Stimulated activated CD8-positive, alpha-beta memory T cell treated with anti-CD3 and anti-CD28 coated beads, Interleukin-7, amount 100 ng/mL, for 1 hour (primary cell): ENCODE measurements around the gene TMEM260.
"Not testable (repeated sequence)": the region's sequence is repeated elsewhere in the genome, so short reads cannot be mapped to it uniquely, and the experiment has no call there.

Experiments used
- DNase-seq, 2 donors: peaks; one replicate each; pipeline ENCODE4 v3.0.0-alpha.2; 2020; ENCODE audit warnings: low read depth in 2 of 2

The TMEM260 gene

GRCh38 chr14:56676042-56676441, 96.4 kb downstream of the TMEM260 start:
- DNase-seq = no peak

GRCh38 chr14:56678838-56679237, 99.2 kb downstream of the TMEM260 start:
- DNase-seq = no peak

- DNase-seq = no peak
Measured at GRCh38 chr14:56686416-56686815, 106.8 kb downstream of the TMEM260 start.

- DNase-seq = no peak
Measured at GRCh38 chr14:56687123-56687522, 107.5 kb downstream of the TMEM260 start.

GRCh38 chr14:56694609-56695008, 115.0 kb downstream of the TMEM260 start:
- no peak for DNase-seq

GRCh38 chr14:56695216-56695615, 115.6 kb downstream of the TMEM260 start:
- DNase-seq = not testable (repeated sequence)
